Activated CD4-positive, alpha-beta T cell treated with anti-CD3 and anti-CD28 coated beads, Interleukin-2, amount 50 U/mL, for 48 hours (primary cell): ENCODE data around the gene SUV39H2.
"Not testable (repeated sequence)": the region's sequence is repeated elsewhere in the genome, so short reads cannot be mapped to it uniquely, and the experiment has no call there.

Source experiments
- DNase-seq, 2 experiments: peaks; one replicate each; pipeline ENCODE4 v3.0.0-alpha.2; 2020

The SUV39H2 gene

DNA sequence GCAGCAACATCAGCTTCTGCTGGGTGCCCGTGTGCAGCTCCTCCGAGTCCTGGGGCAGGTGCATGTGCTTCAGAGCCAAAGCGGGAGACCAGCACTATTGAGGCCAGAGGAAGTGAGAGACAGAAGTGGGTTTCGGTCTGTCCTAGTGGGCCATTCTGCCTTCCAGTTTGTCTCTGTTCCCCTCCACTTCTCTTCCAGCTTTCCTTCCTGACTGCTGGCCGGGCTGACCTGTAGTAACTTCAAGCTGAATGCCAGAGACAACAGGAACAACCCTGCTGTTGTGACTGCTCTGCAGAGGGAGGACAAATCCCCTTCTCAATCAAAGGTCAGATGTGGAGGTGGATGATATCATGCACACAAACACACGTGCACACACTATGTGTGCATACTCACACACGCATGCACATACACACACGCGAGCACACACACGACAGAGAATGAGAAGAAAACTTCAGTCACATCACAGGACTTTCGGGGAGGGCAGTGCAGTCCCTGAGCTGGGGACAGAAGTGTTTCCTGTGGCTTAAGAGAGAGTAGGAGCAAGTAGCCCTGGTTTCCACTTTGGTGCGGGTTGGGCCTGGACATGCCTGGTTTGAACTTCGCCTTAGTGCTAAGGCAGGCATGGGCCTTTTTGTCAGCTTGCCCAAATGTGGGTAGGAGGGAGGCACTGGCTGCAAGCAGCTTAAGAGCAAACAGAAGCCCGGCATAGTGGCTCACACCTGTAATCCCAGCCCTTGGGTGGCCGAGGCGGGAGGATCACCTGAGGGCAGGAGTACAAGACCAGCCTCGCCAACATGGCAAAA, 63.7 kb downstream of the SUV39H2 start:
- DNase-seq: not testable (repeated sequence)

DNA sequence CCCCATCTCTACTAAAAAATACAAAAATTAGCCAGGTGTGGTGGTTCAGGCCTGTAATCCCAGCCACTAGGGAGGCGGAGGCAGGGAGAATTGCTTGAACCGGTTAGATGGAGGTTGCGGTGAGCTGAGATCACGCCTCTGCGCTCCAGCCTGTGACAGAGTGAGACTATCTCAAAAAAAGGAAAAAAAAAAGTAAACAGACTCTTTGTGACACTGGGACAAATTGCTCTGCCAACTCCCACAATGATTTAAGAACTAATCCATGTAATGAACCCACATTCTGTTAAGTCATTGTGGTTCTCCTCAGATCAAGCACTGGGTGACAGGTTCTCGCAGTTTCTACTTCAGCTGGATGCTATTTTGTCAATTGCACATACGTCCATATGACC, 64.3 kb downstream of the SUV39H2 start:
- DNase-seq: not testable (repeated sequence)

DNA sequence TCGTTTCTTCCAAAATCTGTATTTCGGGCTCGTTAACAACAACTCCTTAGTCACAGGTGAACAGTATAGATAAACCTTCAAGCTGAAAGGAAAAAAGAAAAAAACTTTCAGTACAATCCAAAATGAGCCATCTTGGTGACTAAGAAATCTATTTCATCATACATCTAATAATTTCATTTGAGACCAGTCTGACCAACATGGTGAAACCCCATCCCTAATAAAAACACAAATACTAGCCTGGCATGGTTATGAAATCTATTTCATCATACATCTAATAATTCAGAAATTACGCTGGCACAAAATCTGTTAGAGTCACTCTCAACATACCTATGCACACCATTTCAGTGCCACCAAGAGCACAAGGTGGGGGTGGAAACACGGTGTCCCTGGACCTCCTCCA, 66.4 kb downstream of the SUV39H2 start:
- no peak for DNase-seq

DNA sequence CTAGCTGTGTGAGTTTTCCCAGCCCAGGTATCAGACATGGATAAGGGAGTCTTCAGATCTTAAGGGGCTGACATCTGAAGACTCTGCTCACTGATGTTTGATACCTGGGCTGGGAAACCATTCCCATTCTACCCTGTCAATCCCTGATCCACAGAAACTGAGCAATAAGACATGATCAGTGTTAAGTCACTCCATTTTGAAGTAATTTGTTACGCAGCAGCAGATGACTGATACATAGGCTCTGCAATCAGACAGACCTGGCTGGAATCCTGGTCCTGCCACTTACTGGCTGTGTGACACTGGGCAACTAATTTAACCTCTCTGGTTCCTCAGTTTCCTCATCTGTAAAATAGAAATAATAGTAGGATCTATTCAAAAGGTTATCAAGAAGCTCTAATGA, 68.6 kb downstream of the SUV39H2 start:
- DNase-seq: no peak

DNA sequence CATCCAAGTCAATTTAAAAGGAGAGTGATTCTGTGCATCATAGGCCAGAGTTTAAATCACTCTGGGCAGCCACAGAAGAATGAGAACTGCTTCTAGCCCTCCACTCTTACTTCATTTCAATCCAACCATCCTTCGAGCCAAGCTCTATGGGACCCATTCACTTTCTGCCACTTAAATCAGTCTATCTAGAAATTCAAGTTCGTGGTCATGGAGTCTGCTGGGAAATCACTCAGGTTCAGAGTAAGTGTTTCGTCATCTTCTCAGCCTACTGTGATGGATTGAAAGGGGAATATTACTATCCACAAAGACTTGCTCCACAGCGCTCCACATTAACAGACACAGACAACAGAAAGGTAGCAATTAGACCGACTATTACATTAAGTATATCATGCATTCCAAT, 70.6 kb downstream of the SUV39H2 start:
- DNase-seq: no peak

DNA sequence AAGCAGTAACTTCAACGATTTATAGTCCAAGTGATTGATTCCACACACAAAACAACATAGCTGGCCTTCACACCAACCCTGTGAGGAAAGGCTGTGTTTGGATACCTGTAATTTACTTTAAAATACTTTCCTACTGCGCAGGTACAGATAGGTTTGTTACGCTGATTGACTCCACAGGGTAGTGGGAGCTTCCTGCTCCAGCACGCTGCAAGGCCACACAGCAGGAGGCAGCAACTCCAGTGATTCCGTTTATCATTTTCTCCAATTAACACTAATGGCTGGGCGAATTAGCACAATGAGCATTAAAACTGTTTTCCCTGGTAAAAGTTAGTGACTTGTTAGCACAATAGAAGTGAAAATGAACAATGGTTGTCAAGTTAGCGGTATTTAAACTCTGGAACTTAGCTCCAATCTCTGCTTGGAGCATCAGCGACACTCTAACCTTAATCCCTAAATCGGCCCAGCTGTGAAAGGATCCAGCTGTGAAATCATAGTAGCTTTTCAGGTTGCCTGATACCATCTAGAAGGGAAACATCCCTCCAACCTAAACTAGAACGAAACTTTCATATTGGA, 74.3 kb downstream of the SUV39H2 start:
- no peak for DNase-seq

DNA sequence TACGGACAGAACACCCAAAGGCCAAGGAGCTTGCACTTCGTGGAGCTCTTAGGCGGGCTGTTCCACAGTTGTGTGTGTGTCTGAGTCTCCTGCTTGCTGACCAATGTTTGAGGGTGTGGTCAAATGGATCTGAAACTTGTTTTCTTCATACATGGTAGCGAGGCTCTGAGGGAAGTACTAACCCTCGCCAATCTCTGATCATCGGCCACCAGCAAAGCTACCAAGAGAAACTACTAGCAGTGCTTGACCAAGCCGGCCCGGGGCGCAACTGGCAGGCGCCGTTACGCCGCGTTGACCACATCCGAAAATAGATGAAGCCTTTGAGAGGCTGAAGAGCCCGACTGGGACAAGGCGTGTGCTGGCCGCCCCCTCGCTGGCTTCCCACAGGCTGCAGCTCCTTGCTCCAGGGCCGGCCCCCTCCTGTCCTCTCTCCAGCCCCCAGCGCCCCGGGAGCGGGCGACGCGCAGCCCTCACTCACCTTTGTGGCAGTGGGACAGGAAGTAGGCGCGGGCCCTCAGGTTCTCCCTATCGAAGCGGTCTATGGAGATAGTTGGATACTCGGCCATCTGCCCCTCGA, 74.8 kb downstream of the SUV39H2 start:
- peak in 1 of 2 experiments; percentile 15 for DNase-seq
